Measurements from ENCODE around the gene AP5B1.
A peak's percentile ranks its signal among the peaks of the same experiment; 100 is the strongest.

AP5B1 gene

DNA sequence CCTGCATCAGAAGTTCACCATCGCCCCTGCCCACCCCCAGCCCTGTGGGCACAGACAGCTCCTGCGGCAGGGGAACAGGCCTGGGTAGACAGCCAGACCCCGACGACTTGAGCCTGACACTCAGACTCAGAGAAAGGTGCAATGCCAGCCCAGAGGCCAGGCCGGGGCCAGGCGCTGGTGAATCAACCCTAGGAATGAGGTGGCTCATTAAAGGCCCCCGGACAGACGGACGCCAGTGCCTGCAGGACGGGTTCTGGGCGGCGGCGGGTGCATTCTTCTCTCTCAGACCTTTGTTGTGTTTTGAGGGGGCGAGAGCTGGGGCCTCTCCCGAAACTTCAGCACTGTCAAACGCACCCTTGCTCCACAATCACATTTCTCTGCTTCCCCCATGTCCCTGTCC, 11.7 kb upstream of the AP5B1 start:
- TF ChIP-seq, protein P1, sequence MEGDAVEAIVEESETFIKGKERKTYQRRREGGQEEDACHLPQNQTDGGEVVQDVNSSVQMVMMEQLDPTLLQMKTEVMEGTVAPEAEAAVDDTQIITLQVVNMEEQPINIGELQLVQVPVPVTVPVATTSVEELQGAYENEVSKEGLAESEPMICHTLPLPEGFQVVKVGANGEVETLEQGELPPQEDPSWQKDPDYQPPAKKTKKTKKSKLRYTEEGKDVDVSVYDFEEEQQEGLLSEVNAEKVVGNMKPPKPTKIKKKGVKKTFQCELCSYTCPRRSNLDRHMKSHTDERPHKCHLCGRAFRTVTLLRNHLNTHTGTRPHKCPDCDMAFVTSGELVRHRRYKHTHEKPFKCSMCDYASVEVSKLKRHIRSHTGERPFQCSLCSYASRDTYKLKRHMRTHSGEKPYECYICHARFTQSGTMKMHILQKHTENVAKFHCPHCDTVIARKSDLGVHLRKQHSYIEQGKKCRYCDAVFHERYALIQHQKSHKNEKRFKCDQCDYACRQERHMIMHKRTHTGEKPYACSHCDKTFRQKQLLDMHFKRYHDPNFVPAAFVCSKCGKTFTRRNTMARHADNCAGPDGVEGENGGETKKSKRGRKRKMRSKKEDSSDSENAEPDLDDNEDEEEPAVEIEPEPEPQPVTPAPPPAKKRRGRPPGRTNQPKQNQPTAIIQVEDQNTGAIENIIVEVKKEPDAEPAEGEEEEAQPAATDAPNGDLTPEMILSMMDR (conservative IDR thresholded peaks at IDR 0.05): no peak
- H3K27ac ChIP-seq: peak overlapping the region; percentile 90

DNA sequence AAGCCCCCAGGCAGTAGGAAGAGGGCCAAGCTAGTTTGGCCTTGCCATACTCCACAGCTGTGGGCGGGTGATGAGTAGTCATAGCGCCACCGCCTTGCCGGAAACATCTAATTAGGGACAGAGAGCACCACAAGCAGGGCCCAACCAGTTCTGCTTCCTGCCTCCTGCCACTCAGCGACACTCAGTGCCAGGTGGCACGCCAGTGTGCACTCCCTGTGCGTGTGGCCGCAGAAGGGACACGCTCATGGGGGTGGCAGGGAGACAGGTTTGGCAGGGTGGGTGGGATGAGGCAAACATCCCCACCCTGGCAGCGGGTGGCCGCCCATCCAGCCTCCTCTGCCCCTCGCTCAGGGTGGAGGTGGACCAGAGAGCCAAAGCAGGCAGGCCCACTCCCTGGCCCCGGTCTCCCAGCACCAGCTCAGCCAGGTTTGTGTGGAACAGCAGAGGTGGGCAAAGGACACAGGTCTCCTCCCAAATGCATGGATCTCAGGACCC, 11.0 kb upstream of the AP5B1 start:
- peak overlapping the region; percentile 90 for H3K27ac ChIP-seq
- TF ChIP-seq, protein P1 (conservative IDR thresholded peaks at IDR 0.05): no peak

DNA sequence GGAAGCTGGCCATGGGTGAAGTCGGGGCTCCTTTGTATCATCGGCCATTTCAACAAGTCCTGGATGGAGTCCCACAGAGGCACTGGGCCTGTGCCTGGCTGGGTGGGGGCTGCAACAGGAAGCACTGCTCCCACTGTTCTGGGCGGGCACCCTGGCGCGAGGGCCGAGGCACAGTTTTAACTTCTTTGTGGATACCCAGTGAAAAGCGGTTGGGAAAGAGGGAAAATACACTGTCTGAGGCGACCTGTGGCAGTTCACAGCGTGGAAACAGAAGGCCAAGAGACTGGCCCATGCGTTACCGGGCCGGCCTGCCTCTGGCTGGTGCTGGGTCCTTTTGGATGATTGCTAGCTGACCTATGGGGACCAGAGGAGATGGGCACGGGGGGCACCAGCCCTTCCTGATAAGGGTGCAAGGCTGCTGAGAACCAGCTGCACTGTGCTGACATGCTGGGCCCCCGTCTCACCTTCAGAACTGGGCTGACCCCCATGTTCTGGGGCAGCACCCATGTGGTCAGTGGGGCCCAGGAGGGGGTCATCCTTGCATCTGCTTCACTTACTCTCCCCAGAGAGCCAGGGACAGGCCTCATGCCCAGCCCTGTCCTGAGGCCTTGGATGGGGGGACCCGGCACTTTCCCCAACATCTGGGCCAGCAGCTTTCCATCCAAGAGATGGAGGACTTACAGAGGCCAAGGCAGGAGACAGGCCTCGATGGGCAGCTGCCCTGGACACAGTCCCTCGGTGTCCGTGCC, 10.3 kb upstream of the AP5B1 start:
- H3K27ac ChIP-seq: peak overlapping the region; percentile 90
- TF ChIP-seq, protein P1 (conservative IDR thresholded peaks at IDR 0.05): no peak; the same call in 1 of the 2 replicates

DNA sequence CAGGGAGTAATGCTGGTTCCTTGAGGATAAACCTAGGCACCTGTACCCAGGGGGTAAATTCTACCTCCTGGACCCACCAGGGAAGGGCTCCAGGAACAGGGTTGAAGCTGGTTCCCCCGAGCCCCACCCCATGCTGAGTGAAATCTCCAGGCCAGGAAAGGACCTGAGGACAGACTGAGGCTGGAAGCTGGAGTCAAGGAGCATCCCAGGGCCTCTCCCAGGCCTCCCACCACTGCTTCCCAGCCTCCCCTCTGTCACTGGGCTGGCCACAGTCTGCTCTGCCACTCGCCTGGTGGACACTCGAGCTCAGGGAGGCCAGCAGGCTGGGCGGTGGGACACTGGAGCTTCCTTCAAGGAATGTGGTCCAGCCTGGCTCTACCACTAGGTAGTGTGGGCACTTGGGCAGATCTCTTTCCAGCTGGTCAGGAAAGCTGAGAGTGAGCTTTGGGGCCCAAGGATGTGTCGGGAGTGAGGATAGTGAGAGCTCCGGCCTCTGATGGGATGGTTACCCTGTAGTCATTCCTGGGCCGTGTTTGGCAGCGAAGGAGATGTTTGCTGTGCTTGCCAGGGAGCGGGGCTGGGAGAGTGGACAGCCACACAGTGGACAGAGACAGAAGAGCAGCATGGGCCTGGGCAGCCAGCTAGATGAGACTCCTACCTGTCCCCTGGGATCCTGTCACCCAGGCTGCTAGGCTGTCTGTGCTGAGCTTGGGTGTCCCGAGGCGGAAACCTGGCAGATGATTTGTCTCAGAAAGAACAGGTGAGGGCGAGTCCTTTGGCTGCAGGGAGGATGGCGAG, 9.5 kb upstream of the AP5B1 start:
- TF ChIP-seq, protein P1 (conservative IDR thresholded peaks at IDR 0.05): peak; percentile 75
- peak overlapping the region; percentile 90 for H3K27ac ChIP-seq

DNA sequence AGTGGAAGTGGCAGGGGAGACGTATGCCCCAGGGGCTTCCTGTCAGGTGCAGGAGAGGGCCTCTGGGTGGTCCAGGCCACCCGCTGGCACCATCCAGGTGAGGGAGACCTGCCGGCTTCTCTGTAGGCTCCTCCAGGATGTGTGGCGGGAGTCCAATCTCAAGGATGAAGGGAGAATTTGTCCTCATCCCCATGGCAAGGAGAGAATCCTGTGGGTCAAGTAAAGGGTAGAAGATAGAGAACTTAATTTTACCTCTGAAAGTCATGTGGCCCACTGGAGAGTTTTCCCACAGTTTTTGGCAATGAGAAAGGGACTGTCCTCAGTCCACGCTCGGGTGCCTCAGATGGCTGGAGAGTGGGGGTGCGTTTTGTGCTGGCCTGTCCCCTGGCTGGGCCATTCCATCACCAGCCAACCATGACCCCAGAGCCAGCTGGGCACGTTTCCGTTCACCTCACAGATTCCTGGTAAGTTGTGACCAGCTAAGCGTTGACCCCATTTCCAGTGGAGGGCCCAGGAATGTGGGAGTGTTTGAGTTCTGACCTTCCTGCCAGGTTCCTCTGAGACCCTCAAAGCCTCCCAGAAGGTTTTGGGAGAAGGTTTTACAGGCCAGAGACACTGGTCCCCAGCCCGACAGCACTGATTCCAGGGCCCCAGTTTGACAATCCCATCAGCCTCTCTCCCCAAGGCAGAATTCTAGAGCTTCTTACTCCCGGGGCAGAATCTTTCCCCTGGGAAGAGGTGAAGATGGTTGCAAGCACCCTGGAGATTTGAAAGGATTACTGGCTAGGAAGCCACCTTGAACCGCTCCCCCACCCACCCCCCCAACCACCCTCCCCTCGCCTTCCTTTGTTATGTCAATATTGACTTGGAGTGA, 8.7 kb upstream of the AP5B1 start:
- TF ChIP-seq, protein P1 (conservative IDR thresholded peaks at IDR 0.05): no peak
- peak overlapping the region; percentile 90 for H3K27ac ChIP-seq

DNA sequence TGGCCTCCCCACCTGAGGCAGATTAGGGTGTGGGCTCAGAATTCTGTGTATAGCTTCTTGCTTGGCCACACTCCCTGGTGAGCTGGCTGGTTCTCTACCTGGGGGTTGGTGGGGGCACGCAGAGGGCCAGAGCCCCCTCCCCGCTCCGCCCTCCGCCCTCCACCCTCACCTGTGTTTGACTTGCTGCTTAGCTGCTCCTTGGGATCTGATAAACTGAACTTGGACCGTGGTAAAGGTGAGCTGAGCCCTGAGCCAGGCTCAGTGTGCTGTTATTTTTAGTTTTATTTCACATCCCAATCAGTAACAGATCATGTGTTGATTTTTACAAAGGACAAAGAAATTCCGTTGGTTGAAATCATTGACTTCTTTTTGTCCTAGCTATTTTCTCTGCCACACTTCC, 8.0 kb upstream of the AP5B1 start:
- H3K27ac ChIP-seq: peak overlapping the region; percentile 90
- TF ChIP-seq, protein P1 (conservative IDR thresholded peaks at IDR 0.05): no peak
